ENCODE results near the gene HK1. TPM values are rescaled to one million over a fixed set of nuclear protein-coding genes. Genes with fewer than 3 reads are reported as not detected.

Gene HK1
- total RNA-seq, 4 donors from 2014 or later: 27.3 to 54.0 (median 30.1) TPM

DNA sequence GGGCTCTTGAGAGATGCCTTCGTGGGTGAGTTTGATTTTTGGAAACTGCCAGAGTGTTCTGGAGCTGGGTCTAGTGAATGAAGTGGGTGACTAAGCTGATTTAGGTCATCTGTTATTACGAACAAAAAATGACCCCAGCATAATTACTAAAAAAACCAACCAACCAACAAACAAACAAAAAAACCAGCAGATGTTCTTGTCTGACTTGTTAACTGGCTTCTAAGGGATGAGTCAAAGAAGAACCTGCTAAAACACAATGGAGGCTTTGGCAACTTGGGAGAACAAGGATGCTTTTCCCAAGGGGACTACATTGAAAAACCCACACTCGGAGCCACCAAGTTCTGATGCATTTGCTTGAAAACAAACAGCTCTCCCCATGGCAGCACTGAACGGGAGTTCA is 126.9 kb downstream of the HK1 start:
- Histone ChIP-seq H3K27me3 (no peaks in the 10 kb centered on the region), H3K4me3 (no peak overlapping the region), H3K4me1 (peaks cover 0 to 38% (median 25%) of the 10 kb centered on the region in 4 donors), H3K36me3 (peaks cover 0 to 15% (median 0%) of the 10 kb centered on the region in 3 donors), H3K27ac (peak overlapping the region in 3 of 4 donors; percentile 7 to 95 (median 43)), H3K9me3 (no peaks in the 10 kb centered on the region)
- DNase-seq (ENCODE audit: low spot score in 2 of 2): no peak
- TF ChIP-seq POLR2A (IDR thresholded peaks at IDR 0.05) (no peak), EP300 (IDR thresholded peaks at IDR 0.05) (no peak)
- TF ChIP-seq, protein P1, sequence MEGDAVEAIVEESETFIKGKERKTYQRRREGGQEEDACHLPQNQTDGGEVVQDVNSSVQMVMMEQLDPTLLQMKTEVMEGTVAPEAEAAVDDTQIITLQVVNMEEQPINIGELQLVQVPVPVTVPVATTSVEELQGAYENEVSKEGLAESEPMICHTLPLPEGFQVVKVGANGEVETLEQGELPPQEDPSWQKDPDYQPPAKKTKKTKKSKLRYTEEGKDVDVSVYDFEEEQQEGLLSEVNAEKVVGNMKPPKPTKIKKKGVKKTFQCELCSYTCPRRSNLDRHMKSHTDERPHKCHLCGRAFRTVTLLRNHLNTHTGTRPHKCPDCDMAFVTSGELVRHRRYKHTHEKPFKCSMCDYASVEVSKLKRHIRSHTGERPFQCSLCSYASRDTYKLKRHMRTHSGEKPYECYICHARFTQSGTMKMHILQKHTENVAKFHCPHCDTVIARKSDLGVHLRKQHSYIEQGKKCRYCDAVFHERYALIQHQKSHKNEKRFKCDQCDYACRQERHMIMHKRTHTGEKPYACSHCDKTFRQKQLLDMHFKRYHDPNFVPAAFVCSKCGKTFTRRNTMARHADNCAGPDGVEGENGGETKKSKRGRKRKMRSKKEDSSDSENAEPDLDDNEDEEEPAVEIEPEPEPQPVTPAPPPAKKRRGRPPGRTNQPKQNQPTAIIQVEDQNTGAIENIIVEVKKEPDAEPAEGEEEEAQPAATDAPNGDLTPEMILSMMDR (IDR thresholded peaks at IDR 0.05): no peak
- WGBS, 2 donors: 33% methylated on average over 4 of the region's 4 CpGs

DNA sequence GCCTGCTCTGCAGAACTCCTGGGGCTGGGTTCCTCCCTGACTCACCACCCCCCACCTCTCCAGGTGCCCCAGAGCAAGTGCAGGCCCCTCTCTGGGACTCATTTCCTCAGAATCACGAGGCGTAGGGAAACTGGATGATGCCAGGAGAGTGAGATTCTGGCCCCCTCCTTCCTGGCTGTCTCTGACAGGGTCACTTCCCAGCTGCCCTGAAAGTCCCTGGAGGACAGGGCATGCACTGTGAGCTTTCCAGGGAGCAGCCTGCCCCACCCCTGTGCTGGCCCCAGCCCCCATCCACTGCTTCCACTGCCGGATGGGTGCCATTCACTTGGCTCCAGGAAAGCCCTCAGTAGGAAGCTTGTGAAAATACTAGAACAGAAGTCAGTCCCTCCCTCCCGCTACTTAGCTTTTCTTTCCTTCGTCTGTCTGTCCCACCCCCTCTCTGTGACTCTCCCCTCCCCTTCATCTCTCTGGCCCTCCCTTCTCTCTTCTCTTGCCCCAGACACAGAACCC is 128.1 kb downstream of the HK1 start:
- Histone ChIP-seq H3K4me1 (peaks cover 0 to 38% (median 25%) of the 10 kb centered on the region in 4 donors), H3K27ac (peak overlapping the region; percentile 36 to 95 (median 67)), H3K4me3 (no peak overlapping the region), H3K27me3 (no peaks in the 10 kb centered on the region), H3K36me3 (peaks cover 0 to 4% (median 0%) of the 10 kb centered on the region in 3 donors), H3K9me3 (no peaks in the 10 kb centered on the region)
- TF ChIP-seq POLR2A (IDR thresholded peaks at IDR 0.05) (no peak), EP300 (IDR thresholded peaks at IDR 0.05) (no peak)
- TF ChIP-seq, protein P1 (IDR thresholded peaks at IDR 0.05): no peak
- no peak for DNase-seq (ENCODE audit: low spot score in 2 of 2)
- WGBS, 2 donors: 12 to 23% methylated on average over 5 of the region's 5 CpGs

DNA sequence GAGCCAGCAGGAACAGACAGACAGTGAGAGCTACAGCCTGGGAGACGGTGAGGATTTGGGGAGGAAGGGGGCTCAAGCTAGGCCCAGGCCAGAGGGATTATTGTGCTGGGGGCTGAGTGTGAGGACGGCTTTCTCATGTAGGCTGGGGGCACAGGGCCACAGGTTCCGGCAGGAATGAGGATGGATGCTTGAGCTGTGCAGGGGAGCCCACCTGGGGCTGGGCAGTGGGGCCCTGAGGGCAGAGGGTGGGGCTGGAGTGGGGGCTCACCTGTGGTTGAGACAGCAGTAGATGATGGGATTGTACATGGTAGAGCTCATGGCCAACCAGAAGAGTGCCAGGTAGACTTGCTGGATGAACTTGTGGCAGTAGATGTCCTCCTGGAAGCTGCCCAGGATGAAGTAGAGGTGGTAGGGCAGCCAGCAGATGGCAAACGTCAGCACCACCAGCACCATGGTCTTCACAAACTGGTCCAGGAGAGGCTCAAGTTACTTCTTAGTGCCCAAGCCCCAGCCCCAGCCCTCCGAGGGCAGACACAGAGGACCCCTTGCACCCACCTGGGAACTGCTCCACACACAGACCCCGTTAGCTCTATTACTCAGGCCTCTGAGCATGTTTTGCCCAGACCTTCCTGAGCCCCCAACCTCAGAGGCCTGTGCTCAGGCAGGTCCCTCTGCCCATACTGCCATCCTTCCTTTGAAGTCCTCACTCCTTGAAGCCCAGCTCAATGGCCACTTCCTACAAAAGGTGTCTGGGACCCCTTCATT is 128.7 kb downstream of the HK1 start:
- no peaks in the 10 kb centered on the region for H3K9me3 ChIP-seq
- H3K27me3 ChIP-seq: no peaks in the 10 kb centered on the region
- WGBS, 2 donors: 66 to 67% methylated on average over 4 to 6 of the region's 6 CpGs
- no peaks in the 10 kb centered on the region for H3K36me3 ChIP-seq
- DNase-seq (ENCODE audit: low spot score in 2 of 2): no peak
- H3K27ac ChIP-seq: peak overlapping the region; percentile 17 to 95 (median 67)
- TF ChIP-seq POLR2A (IDR thresholded peaks at IDR 0.05) (no peak), EP300 (IDR thresholded peaks at IDR 0.05) (no peak)
- TF ChIP-seq, protein P1 (IDR thresholded peaks at IDR 0.05): no peak
- no peak overlapping the region for H3K4me3 ChIP-seq
- peaks cover 0 to 38% (median 25%) of the 10 kb centered on the region in 4 donors for H3K4me1 ChIP-seq

DNA sequence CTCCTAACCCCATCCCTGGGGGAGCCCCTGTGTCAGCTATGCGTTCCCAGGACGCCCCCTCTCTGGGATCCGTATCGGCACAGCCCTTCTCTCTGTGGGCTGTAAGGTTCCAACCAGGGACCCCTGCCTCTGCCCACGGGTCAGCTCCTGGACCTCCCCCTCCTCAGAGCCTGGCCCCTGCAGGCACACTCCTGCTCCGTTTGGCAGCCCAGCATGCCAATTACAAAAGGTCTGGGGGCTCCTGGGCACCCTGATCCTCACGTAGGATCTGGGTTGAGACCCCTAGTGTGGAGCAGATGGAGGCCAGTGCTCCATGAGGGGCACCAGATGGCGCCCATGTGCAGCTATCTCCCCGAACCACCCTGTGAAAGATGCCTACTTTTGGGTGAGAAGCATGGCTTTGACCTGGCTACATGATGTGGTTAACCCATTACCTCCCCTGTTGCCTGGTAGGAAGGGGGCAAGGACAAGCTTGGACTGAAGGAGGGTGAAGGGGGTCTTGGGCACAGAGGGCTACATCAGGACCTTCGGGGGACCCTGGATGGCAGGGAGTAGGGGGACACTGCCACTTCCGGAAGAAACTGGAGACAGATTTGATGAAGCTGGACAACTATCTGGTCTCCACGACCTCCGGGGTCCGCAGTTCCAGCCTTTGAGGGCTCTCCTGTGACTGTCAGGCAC is 129.5 kb downstream of the HK1 start:
- H3K4me1 ChIP-seq: peaks cover 0 to 38% (median 25%) of the 10 kb centered on the region in 4 donors
- H3K36me3 ChIP-seq: no peaks in the 10 kb centered on the region
- H3K27me3 ChIP-seq: no peaks in the 10 kb centered on the region
- peak overlapping the region in 2 of 4 donors; percentile 31 to 56 for H3K4me3 ChIP-seq
- TF ChIP-seq, protein P1 (IDR thresholded peaks at IDR 0.05): peak in 1 of 5 experiments; percentile 27
- TF ChIP-seq POLR2A (IDR thresholded peaks at IDR 0.05) (no peak), EP300 (IDR thresholded peaks at IDR 0.05) (no peak)
- DNase-seq (ENCODE audit: low spot score in 2 of 2): no peak
- no peaks in the 10 kb centered on the region for H3K9me3 ChIP-seq
- 54 to 63% methylated on average over 13 to 14 of the region's 14 CpGs for WGBS, 2 donors
- peak overlapping the region; percentile 75 to 95 (median 88) for H3K27ac ChIP-seq

Data from tibial nerve (tissue), 4 donors.